CD8-positive, alpha-beta memory T cell (primary cell): ENCODE data around the gene BPTF. TPM values are rescaled to one million over a fixed set of nuclear protein-coding genes. Genes with fewer than 3 reads are reported as not detected.
"Not testable (repeated sequence)": the region's sequence is repeated elsewhere in the genome, so short reads cannot be mapped to it uniquely, and the experiment has no call there.

ENCODE experiments used
- CTCF ChIA-PET: fragments of 350-600 bp; sonication (Branson Sonifier 250); formaldehyde crosslinking; loops from one replicate; lab custom pipeline; 2021; ENCODE audit warnings: antibody characterized with exemption; lab: Charles Lee
- POLR2A ChIA-PET: fragments of 350-600 bp; sonication (Branson Sonifier 250); formaldehyde crosslinking; loops from one replicate; lab custom pipeline; 2021; ENCODE audit warnings: antibody characterized with exemption; lab: Charles Lee
- DNase-seq, 5 donors: peaks; one replicate each; pipeline versions ENCODE4 v3.0.0 to v3.0.0-alpha.2; 2020 to 2022; ENCODE audit warnings: mixed read lengths in 1 of 5
- H3K27ac ChIP-seq: one replicate; pipeline ENCODE4 v1.7.0; 2013; ENCODE audit warnings: low read depth, mild to moderate bottlenecking, low read length, moderate library complexity
- H3K27me3 ChIP-seq: 2 replicates; pipeline ENCODE4 v1.7.0; 2013; ENCODE audit warnings: low read length, mild to moderate bottlenecking; ENCODE audit not compliant: insufficient read depth, poor library complexity, severe bottlenecking
- H3K36me3 ChIP-seq: 2 replicates; pipeline ENCODE4 v1.7.0; 2013; ENCODE audit warnings: mild to moderate bottlenecking, low read length, moderate library complexity; ENCODE audit not compliant: insufficient read depth
- H3K4me1 ChIP-seq: 2 replicates; pipeline ENCODE4 v1.7.0; 2013; ENCODE audit warnings: mild to moderate bottlenecking, low read length, moderate library complexity; ENCODE audit not compliant: insufficient read depth
- H3K4me3 ChIP-seq: 2 replicates; pipeline ENCODE4 v1.7.0; 2013; ENCODE audit warnings: mild to moderate bottlenecking, low read length
- H3K9me3 ChIP-seq: 2 replicates; pipeline ENCODE4 v1.7.0; 2013; ENCODE audit warnings: mild to moderate bottlenecking, low read length
- H3K27ac Mint-ChIP-seq, 8 donors: one replicate each; pipeline ENCODE4 v1.8.0; 2020 to 2021; ENCODE audit warnings: mixed read lengths in 8 of 8, mild to moderate bottlenecking in 6 of 8, inconsistent platforms in 3 of 8, moderate library complexity in 3 of 8
- H3K27me3 Mint-ChIP-seq, 2 donors: one replicate each; pipeline ENCODE4 v1.8.0; 2020 to 2021; ENCODE audit warnings: mixed read lengths in 2 of 2, mild to moderate bottlenecking in 1 of 2, moderate library complexity in 1 of 2
- H3K36me3 Mint-ChIP-seq, 3 donors: one replicate each; pipeline ENCODE4 v1.8.0; 2020 to 2021; ENCODE audit warnings: mixed read lengths in 3 of 3, inconsistent platforms in 1 of 3, mild to moderate bottlenecking in 1 of 3
- H3K4me1 Mint-ChIP-seq, 3 donors: one replicate each; pipeline ENCODE4 v1.8.0; 2020 to 2021; ENCODE audit warnings: mixed read lengths in 3 of 3, inconsistent platforms in 1 of 3, mild to moderate bottlenecking in 1 of 3
- H3K4me3 Mint-ChIP-seq, 7 donors: one replicate each; pipeline ENCODE4 v1.8.0; 2020 to 2021; ENCODE audit warnings: mixed read lengths in 7 of 7, mild to moderate bottlenecking in 6 of 7, moderate library complexity in 4 of 7, inconsistent platforms in 2 of 7
- H3K9me3 Mint-ChIP-seq, 5 donors: one replicate each; pipeline ENCODE4 v1.8.0; 2020 to 2022; ENCODE audit warnings: mixed read lengths in 5 of 5, mild to moderate bottlenecking in 3 of 5, moderate library complexity in 2 of 5, inconsistent platforms in 1 of 5
- polyA plus RNA-seq: library from polyadenylated mRNA; unstranded; fragments of 300-500 nt; fragmentation: Illumina TruSeq; gene quantifications from one replicate; pipeline ENCODE4 v1.2.3, GENCODE V29; 2021
- total RNA-seq, 2 experiments: library from RNA; stranded (reverse); gene quantifications; one replicate each; pipeline ENCODE4 v1.2.3, GENCODE V29; 2021

Gene BPTF
- total and polyA plus RNA-seq, 3 experiments from 2014 or later, result 25.1 to 82.4 (median 78.8) TPM

DNA sequence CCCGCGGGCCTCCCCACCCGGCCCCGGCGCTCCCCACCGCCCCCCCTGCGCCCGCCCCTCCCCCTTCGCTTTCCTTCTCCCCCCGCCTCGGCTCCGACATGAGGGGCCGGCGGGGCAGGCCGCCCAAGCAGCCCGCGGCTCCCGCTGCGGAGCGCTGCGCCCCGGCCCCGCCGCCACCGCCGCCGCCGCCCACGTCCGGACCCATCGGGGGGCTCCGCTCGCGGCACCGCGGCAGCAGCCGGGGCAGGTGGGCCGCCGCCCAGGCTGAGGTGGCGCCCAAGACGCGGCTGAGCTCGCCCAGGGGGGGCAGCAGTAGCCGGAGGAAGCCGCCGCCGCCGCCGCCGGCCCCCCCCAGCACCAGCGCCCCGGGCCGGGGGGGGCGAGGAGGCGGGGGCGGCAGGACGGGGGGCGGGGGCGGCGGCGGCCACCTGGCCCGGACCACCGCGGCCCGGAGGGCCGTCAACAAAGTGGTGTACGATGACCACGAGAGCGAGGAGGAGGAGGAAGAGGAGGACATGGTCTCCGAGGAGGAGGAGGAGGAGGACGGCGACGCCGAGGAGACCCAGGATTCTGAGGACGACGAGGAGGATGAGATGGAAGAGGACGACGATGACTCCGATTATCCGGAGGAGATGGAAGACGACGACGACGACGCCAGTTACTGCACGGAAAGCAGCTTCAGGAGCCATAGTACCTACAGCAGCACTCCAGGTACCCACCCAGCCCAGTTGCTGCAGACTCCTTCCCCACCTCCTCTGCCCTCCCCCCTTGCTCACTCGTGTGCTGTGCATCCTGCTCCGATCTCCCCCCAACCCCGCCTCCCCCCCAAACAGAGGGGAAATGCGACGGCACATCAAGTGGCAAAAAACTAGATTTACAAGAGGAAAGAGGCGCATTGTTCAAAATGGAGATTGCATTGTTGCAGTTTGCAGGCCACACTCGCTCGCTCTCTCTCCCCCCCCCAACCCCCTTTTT is 611 bp downstream of the BPTF start:
- CTCF ChIA-PET, result interaction anchor here (1.1 kb wide), 1 partner anchor 12 kb away, joined by 3 read pairs; no protein-coding TSS in a partner anchor
- POLR2A ChIA-PET, result interaction anchor here (0.6 to 2.5 kb wide), 3 partner anchors 108 to 447 kb away, joined by 3 to 16 read pairs (median 12); partner anchors contain the start of gene NOL11
- peaks cover 0 to 20% (median 3%) of the 10 kb centered on the region in 3 donors for H3K36me3 Mint-ChIP-seq
- H3K9me3 ChIP-seq, H3K36me3 ChIP-seq, H3K27me3 Mint-ChIP-seq, H3K27me3 ChIP-seq, H3K9me3 Mint-ChIP-seq: not testable (repeated sequence)
- H3K4me1 Mint-ChIP-seq, result peaks cover 41 to 50% (median 48%) of the 10 kb centered on the region in 3 donors
- peak overlapping the region; percentile 86 for H3K4me3 ChIP-seq
- H3K27ac ChIP-seq, result peak overlapping the region; percentile 72
- H3K4me1 ChIP-seq, result peaks cover 37% of the 10 kb centered on the region
- H3K27ac Mint-ChIP-seq, result peak overlapping the region; percentile 95 to 99 (median 98)
- peak; percentile 56 to 88 (median 70) for DNase-seq
- H3K4me3 Mint-ChIP-seq, result peak overlapping the region; percentile 91 to 100 (median 99)

DNA sequence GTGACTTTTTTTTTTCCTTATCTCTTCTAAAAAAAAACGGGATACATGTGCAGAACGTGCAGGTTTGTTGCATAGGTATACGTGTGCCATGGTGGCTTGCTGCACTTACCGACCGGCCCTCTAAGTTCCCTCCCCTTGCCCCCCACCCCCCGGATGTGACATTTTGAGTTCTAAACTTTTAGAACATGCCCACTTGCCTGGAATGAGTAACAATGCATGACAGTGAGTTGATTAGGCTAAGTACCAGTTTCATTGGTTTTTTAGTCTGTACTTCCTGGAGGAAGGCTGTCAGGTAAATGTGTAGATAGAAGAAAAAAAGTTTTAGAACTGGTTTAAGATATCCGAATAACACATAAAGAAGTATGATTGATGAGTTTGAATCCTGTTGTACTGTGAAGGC is 4.0 kb downstream of the BPTF start:
- CTCF ChIA-PET, result interaction anchor here (1.0 kb wide), 1 partner anchor 14 kb away, joined by 3 read pairs; no protein-coding TSS in a partner anchor
- peaks cover 52% of the 10 kb centered on the region for H3K4me1 ChIP-seq
- DNase-seq, result peak in 1 of 5 donors; percentile 17

DNA sequence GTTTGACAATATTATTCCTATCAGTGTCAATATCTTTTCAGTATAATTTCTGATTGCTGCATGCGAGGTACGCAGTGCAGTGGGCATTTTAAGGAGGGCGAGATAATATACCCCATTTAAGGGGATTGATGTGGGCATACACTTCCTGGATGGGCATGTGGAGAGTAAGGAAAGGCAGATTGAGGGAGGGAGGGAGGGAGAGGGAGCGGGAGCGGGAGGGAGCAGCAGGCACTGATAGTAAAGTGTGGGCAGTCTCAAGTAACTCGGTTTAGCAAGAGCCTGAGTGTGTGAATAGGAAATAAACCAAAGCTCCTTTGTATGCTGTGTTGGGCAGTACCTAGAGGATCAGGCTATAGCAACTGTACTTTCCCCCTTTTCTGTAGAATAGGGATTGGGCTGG is 5.1 kb downstream of the BPTF start:
- ChIA-PET POLR2A (interaction anchor here (0.7 kb wide), 1 partner anchor 27 kb away, joined by 3 read pairs; no protein-coding TSS in a partner anchor), CTCF (no interaction called here)
- H3K4me1 ChIP-seq, result peaks cover 62% of the 10 kb centered on the region
- H3K36me3 ChIP-seq, result no peaks in the 10 kb centered on the region
- Mint-ChIP-seq H3K36me3 (peaks cover 2 to 38% (median 3%) of the 10 kb centered on the region in 3 donors), H3K27ac (peak overlapping the region in 2 of 8 donors; percentile 48 to 59), H3K27me3 (peaks cover 0 to 5% of the 10 kb centered on the region in 2 donors), H3K4me1 (peaks cover 68 to 84% (median 81%) of the 10 kb centered on the region in 3 donors), H3K4me3 (peak overlapping the region in 5 of 7 donors; percentile 3 to 67 (median 19)), H3K9me3 (no peaks in the 10 kb centered on the region)
- H3K27me3 ChIP-seq, result no peaks in the 10 kb centered on the region
- no peak overlapping the region for H3K4me3 ChIP-seq
- DNase-seq, result no peak
- H3K9me3 ChIP-seq, result no peaks in the 10 kb centered on the region
- no peak overlapping the region for H3K27ac ChIP-seq

More for the DNA sequence above, 4.0 kb downstream of the BPTF start:
- H3K27ac Mint-ChIP-seq, result peak overlapping the region in 7 of 8 donors; percentile 38 to 99 (median 66)
- Histone ChIP-seq H3K27me3 (no peaks in the 10 kb centered on the region), H3K36me3 (no peaks in the 10 kb centered on the region), H3K9me3 (no peaks in the 10 kb centered on the region), H3K27ac (no peak overlapping the region), H3K4me3 (peak overlapping the region; percentile 35)
- peaks cover 2 to 38% (median 3%) of the 10 kb centered on the region in 3 donors for H3K36me3 Mint-ChIP-seq
- H3K27me3 Mint-ChIP-seq, result peaks cover 0 to 5% of the 10 kb centered on the region in 2 donors
- H3K9me3 Mint-ChIP-seq, result no peaks in the 10 kb centered on the region
- peak overlapping the region; percentile 69 to 100 (median 99) for H3K4me3 Mint-ChIP-seq
- H3K4me1 Mint-ChIP-seq, result peaks cover 61 to 77% (median 75%) of the 10 kb centered on the region in 3 donors
- POLR2A ChIA-PET, result interaction anchor here (0.6 kb wide), 1 partner anchor 199 kb away, joined by 3 read pairs; no protein-coding TSS in a partner anchor

DNA sequence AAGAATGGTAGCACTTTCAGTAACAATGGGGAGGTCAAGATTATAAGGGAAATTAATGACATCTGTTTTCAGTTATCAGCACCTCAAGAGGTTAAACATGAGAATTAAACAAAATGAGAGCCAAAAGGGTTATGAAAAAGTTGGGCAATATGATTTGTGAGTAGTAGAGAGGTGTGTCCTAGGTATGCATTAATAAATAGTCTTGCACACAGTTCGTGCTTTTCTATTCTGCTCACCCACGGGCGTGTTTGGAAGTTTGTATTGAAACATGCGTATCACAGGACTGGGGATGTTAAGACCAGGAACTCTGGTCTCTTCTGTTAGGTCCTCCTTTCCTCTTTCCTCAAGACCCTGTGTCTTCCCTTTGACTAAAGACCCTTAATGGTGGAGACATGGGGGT is 6.0 kb downstream of the BPTF start:
- H3K27ac ChIP-seq, result no peak overlapping the region
- peak overlapping the region in 4 of 8 donors; percentile 33 to 69 (median 51) for H3K27ac Mint-ChIP-seq
- H3K4me1 Mint-ChIP-seq, result peaks cover 74 to 90% (median 89%) of the 10 kb centered on the region in 3 donors
- DNase-seq, result no peak
- peaks cover 62% of the 10 kb centered on the region for H3K4me1 ChIP-seq
- peaks cover 0 to 3% of the 10 kb centered on the region in 2 donors for H3K27me3 Mint-ChIP-seq
- no peak overlapping the region for H3K4me3 ChIP-seq
- H3K4me3 Mint-ChIP-seq, result peak overlapping the region in 6 of 7 donors; percentile 14 to 49 (median 17)
- ChIA-PET CTCF (no interaction called here), POLR2A (no interaction called here)
- no peaks in the 10 kb centered on the region for H3K27me3 ChIP-seq
- H3K9me3 Mint-ChIP-seq, result no peaks in the 10 kb centered on the region
- H3K36me3 ChIP-seq, result no peaks in the 10 kb centered on the region
- H3K36me3 Mint-ChIP-seq, result peaks cover 2 to 35% (median 3%) of the 10 kb centered on the region in 3 donors
- H3K9me3 ChIP-seq, result no peaks in the 10 kb centered on the region

DNA sequence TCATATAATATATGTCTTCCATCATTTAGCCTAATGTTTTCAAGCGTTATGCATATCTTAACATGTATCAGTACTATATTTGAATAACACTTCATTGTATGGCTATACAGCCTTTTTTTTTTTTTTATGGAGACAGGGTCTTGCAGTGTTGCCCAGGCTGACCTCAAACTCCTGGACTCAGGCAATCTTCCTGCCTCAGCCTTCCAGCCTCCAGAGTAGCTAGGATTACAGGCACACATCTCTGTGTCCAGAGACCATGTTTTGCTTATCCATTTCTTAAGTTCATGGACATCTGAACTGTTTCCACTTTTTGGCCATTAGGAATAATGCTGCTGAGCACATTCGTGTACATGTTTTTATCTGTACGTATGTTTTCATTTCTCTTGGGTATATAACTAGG is 7.8 kb downstream of the BPTF start:
- H3K9me3 Mint-ChIP-seq, result no peaks in the 10 kb centered on the region
- peaks cover 69% of the 10 kb centered on the region for H3K4me1 ChIP-seq
- DNase-seq, result no peak
- no peak overlapping the region for H3K4me3 ChIP-seq
- ChIA-PET CTCF (no interaction called here), POLR2A (no interaction called here)
- peak overlapping the region in 2 of 7 donors; percentile 5 to 15 for H3K4me3 Mint-ChIP-seq
- peaks cover 77 to 93% (median 91%) of the 10 kb centered on the region in 3 donors for H3K4me1 Mint-ChIP-seq
- peaks cover 0 to 23% (median 2%) of the 10 kb centered on the region in 3 donors for H3K36me3 Mint-ChIP-seq
- H3K27me3 Mint-ChIP-seq, result no peaks in the 10 kb centered on the region
- no peaks in the 10 kb centered on the region for H3K36me3 ChIP-seq
- no peaks in the 10 kb centered on the region for H3K27me3 ChIP-seq
- no peak overlapping the region for H3K27ac ChIP-seq
- no peaks in the 10 kb centered on the region for H3K9me3 ChIP-seq
- H3K27ac Mint-ChIP-seq, result no peak overlapping the region

DNA sequence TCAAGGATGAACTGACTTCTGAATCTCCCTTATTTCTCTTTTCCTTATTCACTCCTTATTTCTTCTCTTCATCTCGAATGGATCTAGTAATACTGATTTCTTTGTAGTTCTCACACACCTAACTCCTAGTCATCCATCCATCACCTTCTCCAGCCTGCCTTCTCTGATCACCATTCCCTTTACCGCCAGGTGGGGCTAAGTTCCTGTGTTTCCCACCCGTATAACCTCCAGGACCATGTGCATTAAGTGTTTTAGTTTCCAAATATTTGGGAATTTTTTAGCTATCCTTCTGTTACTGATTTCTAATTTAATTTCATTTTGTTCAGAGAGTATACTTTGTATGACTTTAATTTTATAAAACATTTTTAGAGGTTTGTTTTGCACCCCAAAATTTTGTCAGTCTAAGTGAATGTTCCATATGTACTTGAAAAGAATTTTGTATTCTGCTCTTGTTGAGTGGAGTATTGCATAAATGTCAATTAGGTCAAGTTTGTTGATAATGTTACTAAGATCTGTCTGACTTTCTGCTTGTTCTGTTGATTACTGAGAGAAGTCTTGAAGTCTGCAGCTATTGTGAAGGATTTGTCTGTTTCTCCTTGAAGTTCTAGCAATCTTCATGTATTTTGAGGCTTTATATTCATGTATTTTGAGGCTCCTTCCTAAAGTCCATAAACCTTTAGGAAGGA is 8.8 kb downstream of the BPTF start:
- peaks cover 65% of the 10 kb centered on the region for H3K4me1 ChIP-seq
- no peak overlapping the region for H3K27ac ChIP-seq
- H3K9me3 Mint-ChIP-seq, result no peaks in the 10 kb centered on the region
- no peaks in the 10 kb centered on the region for H3K27me3 Mint-ChIP-seq
- no peak for DNase-seq
- peaks cover 73 to 93% (median 91%) of the 10 kb centered on the region in 3 donors for H3K4me1 Mint-ChIP-seq
- peak overlapping the region in 5 of 7 donors; percentile 2 to 43 (median 32) for H3K4me3 Mint-ChIP-seq
- no peaks in the 10 kb centered on the region for H3K27me3 ChIP-seq
- no peaks in the 10 kb centered on the region for H3K36me3 ChIP-seq
- CTCF ChIA-PET, result interaction anchor here (1.3 kb wide), 1 partner anchor 9 kb away, joined by 3 read pairs; the partner anchor contains the start of gene BPTF
- H3K4me3 ChIP-seq, result no peak overlapping the region
- H3K36me3 Mint-ChIP-seq, result peaks cover 0 to 21% (median 2%) of the 10 kb centered on the region in 3 donors
- H3K9me3 ChIP-seq, result no peaks in the 10 kb centered on the region
- peak overlapping the region in 4 of 8 donors; percentile 19 to 86 (median 66) for H3K27ac Mint-ChIP-seq
- POLR2A ChIA-PET, result no interaction called here

DNA sequence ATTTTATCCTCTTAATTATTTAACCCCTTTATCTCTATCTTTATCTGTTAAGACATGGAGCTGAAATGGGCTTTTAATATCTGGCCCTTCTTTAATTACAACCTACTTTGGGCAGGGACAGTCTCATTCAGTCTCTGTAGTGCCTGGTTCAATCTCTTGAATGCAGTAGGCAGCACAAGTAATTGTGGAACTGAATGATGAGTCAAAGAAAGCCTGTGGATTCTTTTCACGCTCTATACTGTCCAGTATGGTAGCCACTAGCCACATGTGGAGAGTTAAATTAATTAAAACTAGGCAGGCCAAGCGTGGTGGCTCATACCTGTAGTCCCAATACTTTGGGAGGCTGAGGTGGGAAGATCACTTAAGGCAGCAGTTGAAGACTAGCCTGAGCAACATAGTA is 9.3 kb downstream of the BPTF start:
- Mint-ChIP-seq H3K27me3 (no peaks in the 10 kb centered on the region), H3K4me1 (peaks cover 73 to 93% (median 91%) of the 10 kb centered on the region in 3 donors), H3K9me3 (no peaks in the 10 kb centered on the region), H3K36me3 (peaks cover 0 to 20% (median 2%) of the 10 kb centered on the region in 3 donors), H3K4me3 (peak overlapping the region in 4 of 7 donors; percentile 2 to 55 (median 22)), H3K27ac (peak overlapping the region in 5 of 8 donors; percentile 14 to 71 (median 55))
- peaks cover 62% of the 10 kb centered on the region for H3K4me1 ChIP-seq
- H3K36me3 ChIP-seq, result no peaks in the 10 kb centered on the region
- CTCF ChIA-PET, result interaction anchor here (1.3 kb wide), 1 partner anchor 10 kb away, joined by 3 read pairs; the partner anchor contains the start of gene BPTF
- H3K27ac ChIP-seq, result no peak overlapping the region
- H3K27me3 ChIP-seq, result no peaks in the 10 kb centered on the region
- no peak overlapping the region for H3K4me3 ChIP-seq
- DNase-seq, result no peak
- H3K9me3 ChIP-seq, result no peaks in the 10 kb centered on the region
- POLR2A ChIA-PET, result no interaction called here
